ENCODE data around the gene SLC22A7. TPM values are rescaled to one million over a fixed set of nuclear protein-coding genes. Genes with fewer than 3 reads are reported as not detected.

Gene SLC22A7
- total RNA-seq, 1 experiment from 2014 or later, result not detected

DNA sequence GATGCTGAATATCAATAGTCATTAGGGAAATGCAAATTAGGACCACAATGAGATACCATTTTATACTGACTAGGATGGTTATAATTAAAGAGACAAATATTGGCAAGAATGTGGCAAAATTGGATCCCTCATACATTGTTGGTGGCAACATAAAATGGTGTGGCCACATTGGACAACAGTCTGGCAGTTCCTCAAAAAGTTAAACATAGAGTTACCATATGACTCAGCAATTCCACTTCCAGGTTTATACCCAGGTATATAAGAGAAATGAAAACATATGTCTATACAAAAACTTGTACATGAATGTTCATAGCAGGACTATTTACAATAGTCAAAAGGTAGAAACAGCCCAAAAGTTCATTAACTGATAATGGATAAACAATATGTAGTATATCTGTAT, 12.6 kb downstream of the SLC22A7 start:
- no peak overlapping the region for H3K27ac Mint-ChIP-seq
- peaks cover 0 to 5% (median 0%) of the 10 kb centered on the region in 3 experiments; a peak in 4 of 7 replicates for H3K36me3 Mint-ChIP-seq (ENCODE audit: insufficient read depth in 1 of 3, low read depth in 3 of 3)
- no peak overlapping the region for H3K9ac ChIP-seq (ENCODE audit: extremely low read depth, insufficient read length, low read length)
- TF ChIP-seq, protein P1, sequence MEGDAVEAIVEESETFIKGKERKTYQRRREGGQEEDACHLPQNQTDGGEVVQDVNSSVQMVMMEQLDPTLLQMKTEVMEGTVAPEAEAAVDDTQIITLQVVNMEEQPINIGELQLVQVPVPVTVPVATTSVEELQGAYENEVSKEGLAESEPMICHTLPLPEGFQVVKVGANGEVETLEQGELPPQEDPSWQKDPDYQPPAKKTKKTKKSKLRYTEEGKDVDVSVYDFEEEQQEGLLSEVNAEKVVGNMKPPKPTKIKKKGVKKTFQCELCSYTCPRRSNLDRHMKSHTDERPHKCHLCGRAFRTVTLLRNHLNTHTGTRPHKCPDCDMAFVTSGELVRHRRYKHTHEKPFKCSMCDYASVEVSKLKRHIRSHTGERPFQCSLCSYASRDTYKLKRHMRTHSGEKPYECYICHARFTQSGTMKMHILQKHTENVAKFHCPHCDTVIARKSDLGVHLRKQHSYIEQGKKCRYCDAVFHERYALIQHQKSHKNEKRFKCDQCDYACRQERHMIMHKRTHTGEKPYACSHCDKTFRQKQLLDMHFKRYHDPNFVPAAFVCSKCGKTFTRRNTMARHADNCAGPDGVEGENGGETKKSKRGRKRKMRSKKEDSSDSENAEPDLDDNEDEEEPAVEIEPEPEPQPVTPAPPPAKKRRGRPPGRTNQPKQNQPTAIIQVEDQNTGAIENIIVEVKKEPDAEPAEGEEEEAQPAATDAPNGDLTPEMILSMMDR (conservative IDR thresholded peaks at IDR 0.05), result no peak
- no peak overlapping the region for H2BK120ac ChIP-seq (ENCODE audit: low read depth, low read length, poor library complexity, severe bottlenecking)
- no peak overlapping the region for H4K91ac ChIP-seq (ENCODE audit: insufficient read length, low read depth, low read length)
- H3K4me2 ChIP-seq (ENCODE audit: insufficient read depth, insufficient read length, low read length), result no peak overlapping the region
- no peaks in the 10 kb centered on the region; the same call in 1 of the 2 replicates for H3K4me1 ChIP-seq (ENCODE audit: insufficient read depth, low read length)
- H3K23ac ChIP-seq (ENCODE audit: insufficient read length, low read depth, low read length), result no peak overlapping the region
- H3K79me2 ChIP-seq (ENCODE audit: insufficient read depth, low read length), result no peaks in the 10 kb centered on the region; the same call in 1 of the 2 replicates
- H3K14ac ChIP-seq (ENCODE audit: insufficient read depth, low read length), result no peak overlapping the region
- no peak overlapping the region for H4K5ac ChIP-seq (ENCODE audit: insufficient read length, low read depth, low read length)
- no peak overlapping the region for H3K18ac ChIP-seq (ENCODE audit: insufficient read length, low read depth, low read length)
- no peaks in the 10 kb centered on the region for H4K20me1 ChIP-seq (ENCODE audit: control insufficient read depth, insufficient read depth, insufficient read length)
- peaks cover 6% of the 10 kb centered on the region for H3K27me3 Mint-ChIP-seq (ENCODE audit: low read depth)
- H3K4ac ChIP-seq (ENCODE audit: low read depth, low read length), result no peak overlapping the region
- no peaks in the 10 kb centered on the region for H3K79me1 ChIP-seq (ENCODE audit: insufficient read depth, low read depth, low read length, poor library complexity, severe bottlenecking)
- peaks cover 14 to 26% of the 10 kb centered on the region in 2 experiments for H3K4me1 Mint-ChIP-seq
- no peak overlapping the region for H2AFZ ChIP-seq (ENCODE audit: low read length)
- no peak overlapping the region for H2AK5ac ChIP-seq (ENCODE audit: insufficient read length, low read length)
- H3K56ac ChIP-seq (ENCODE audit: insufficient read length, low read depth, low read length), result no peak overlapping the region
- no peak overlapping the region for H3T11ph ChIP-seq (ENCODE audit: low read length)
- H3K9me3 Mint-ChIP-seq, result no peaks in the 10 kb centered on the region
- H3K9me3 ChIP-seq (ENCODE audit: control insufficient read depth, low read depth, low read length), result no peaks in the 10 kb centered on the region
- no peak for DNase-seq
- H2BK12ac ChIP-seq (ENCODE audit: insufficient read length, low read depth, low read length), result no peak overlapping the region
- H3K23me2 ChIP-seq (ENCODE audit: insufficient read length, low read depth, low read length, poor library complexity, severe bottlenecking), result peaks cover 10% of the 10 kb centered on the region
- H4K8ac ChIP-seq (replicated peaks; ENCODE audit: insufficient read length, low read depth, low read length), result no peak overlapping the region
- no peak overlapping the region for H2BK15ac ChIP-seq (ENCODE audit: low read depth, low read length)
- H2BK20ac ChIP-seq (ENCODE audit: low read depth, low read length, poor library complexity, severe bottlenecking), result no peak overlapping the region
- no peak overlapping the region for H3K27ac ChIP-seq (ENCODE audit: insufficient read length, low read depth, low read length)
- no peak overlapping the region for H2BK5ac ChIP-seq (ENCODE audit: insufficient read length, low read length)
- no peaks in the 10 kb centered on the region for H3K27me3 ChIP-seq (ENCODE audit: insufficient read depth, low read length)
- no peak overlapping the region for H3K4me3 Mint-ChIP-seq

Data from H9 (cell line).